ENCODE data around the gene ICAM3.

ICAM3 gene

GRCh38 chr19:10290357-10290875, 49.0 kb downstream of the ICAM3 start:
- no peak for DNase-seq

- no peak for DNase-seq
These were observed 49.5 kb downstream of the ICAM3 start, which contains the start of gene ICAM5 for GRCh38 chr19:10289836-10290356. TSS of gene ICAM5 (plus strand) at chr19:10289952. CDS start at chr19:10290044, 92 bp downstream.

GRCh38 chr19:10289167-10289835, 50.1 kb downstream of the ICAM3 start:
- no peak for DNase-seq

- no peak for DNase-seq
These were observed 50.7 kb downstream of the ICAM3 start for GRCh38 chr19:10288662-10289166.

GRCh38 chr19:10286803-10287737, 52.4 kb downstream of the ICAM3 start, which contains the start of gene ICAM4:
TSS of gene ICAM4 (plus strand) at chr19:10286955. CDS start at chr19:10287013, 58 bp downstream.
- DNase-seq, result no peak

- no peak for DNase-seq
These were observed 54.0 kb downstream of the ICAM3 start for GRCh38 chr19:10285393-10285792.

- no peak for DNase-seq
These were observed 54.5 kb downstream of the ICAM3 start for GRCh38 chr19:10284960-10285278.

GRCh38 chr19:10284065-10284959, 55.1 kb downstream of the ICAM3 start:
- no peak for DNase-seq

All from midbrain (tissue), 1 donor.